ENCODE data around the gene FGFRL1. TPM values are rescaled to one million over a fixed set of nuclear protein-coding genes. Genes with fewer than 3 reads are reported as not detected.
A peak's percentile ranks its signal among the peaks of the same experiment; 100 is the strongest.

The FGFRL1 gene
- total and polyA plus RNA-seq, 4 donors: 11.2 to 43.7 (median 33.4) TPM

GRCh38 chr4:1000686-1001260 is 10.7 kb upstream of the FGFRL1 start:
- Histone ChIP-seq H3K36me3 (ENCODE audit: control insufficient read depth, insufficient read depth, low read length) (peaks cover 30% of the 10 kb centered on the region), H3K4me1 (ENCODE audit: control insufficient read depth, insufficient read depth, low read length) (peaks cover 41% of the 10 kb centered on the region), H3K4me3 (ENCODE audit: low read depth, low read length) (no peak overlapping the region), H3K9me3 (ENCODE audit: control insufficient read depth, insufficient read depth, low read length) (no peaks in the 10 kb centered on the region), H3K27ac (ENCODE audit: low read depth, low read length) (no peak overlapping the region), H3K27me3 (ENCODE audit: control insufficient read depth, insufficient read depth, low read length) (peaks cover 43% of the 10 kb centered on the region)
- 97% methylated on average over 11 of the region's 15 CpGs for WGBS (ENCODE audit: insufficient coverage)
- DNase-seq (ENCODE audit: low read depth in 4 of 6, low spot score in 6 of 6): no peak

GRCh38 chr4:1001561-1002130 is 9.8 kb upstream of the FGFRL1 start:
- H3K36me3 ChIP-seq (ENCODE audit: control insufficient read depth, insufficient read depth, low read length): peaks cover 30% of the 10 kb centered on the region
- WGBS (ENCODE audit: insufficient coverage): 24% methylated on average over 48 of the region's 48 CpGs
- DNase-seq (ENCODE audit: low read depth in 4 of 6, low spot score in 6 of 6): no peak
- peaks cover 37% of the 10 kb centered on the region for H3K4me1 ChIP-seq (ENCODE audit: control insufficient read depth, insufficient read depth, low read length)
- peaks cover 43% of the 10 kb centered on the region for H3K27me3 ChIP-seq (ENCODE audit: control insufficient read depth, insufficient read depth, low read length)
- H3K9me3 ChIP-seq (ENCODE audit: control insufficient read depth, insufficient read depth, low read length): no peaks in the 10 kb centered on the region
- no peak overlapping the region for H3K27ac ChIP-seq (ENCODE audit: low read depth, low read length)
- H3K4me3 ChIP-seq (ENCODE audit: low read depth, low read length): no peak overlapping the region

DNA sequence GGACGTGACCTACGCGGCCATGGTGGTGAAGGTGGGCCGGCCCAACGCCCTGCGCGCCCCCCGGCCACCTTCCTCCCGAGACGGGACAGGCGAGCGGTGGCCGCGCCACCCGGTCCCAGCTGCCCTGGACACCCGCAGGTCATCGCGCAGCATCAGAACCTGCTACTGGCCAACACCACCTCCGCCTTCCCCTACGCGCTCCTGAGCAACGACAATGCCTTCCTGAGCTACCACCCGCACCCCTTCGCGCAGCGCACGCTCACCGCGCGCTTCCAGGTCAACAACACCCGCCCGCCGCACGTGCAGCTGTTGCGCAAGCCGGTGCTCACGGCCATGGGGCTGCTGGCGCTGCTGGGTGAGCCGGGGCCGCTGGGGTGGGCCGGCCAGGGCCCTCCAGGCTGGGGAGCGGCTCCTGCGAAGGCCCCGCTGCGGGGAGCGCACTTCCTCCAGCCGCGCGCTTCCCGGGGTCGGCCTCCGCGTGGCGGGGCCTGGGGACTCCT is 9.2 kb upstream of the FGFRL1 start:
- Histone ChIP-seq H3K4me3 (ENCODE audit: low read depth, low read length) (no peak overlapping the region), H3K27ac (ENCODE audit: low read depth, low read length) (no peak overlapping the region), H3K36me3 (ENCODE audit: control insufficient read depth, insufficient read depth, low read length) (peaks cover 30% of the 10 kb centered on the region), H3K4me1 (ENCODE audit: control insufficient read depth, insufficient read depth, low read length) (peaks cover 32% of the 10 kb centered on the region), H3K9me3 (ENCODE audit: control insufficient read depth, insufficient read depth, low read length) (no peaks in the 10 kb centered on the region), H3K27me3 (ENCODE audit: control insufficient read depth, insufficient read depth, low read length) (peaks cover 43% of the 10 kb centered on the region)
- DNase-seq (ENCODE audit: low read depth in 4 of 6, low spot score in 6 of 6): peak in 1 of 6 donors; percentile 32
- 7% methylated on average over 54 of the region's 54 CpGs for WGBS (ENCODE audit: insufficient coverage)

DNA sequence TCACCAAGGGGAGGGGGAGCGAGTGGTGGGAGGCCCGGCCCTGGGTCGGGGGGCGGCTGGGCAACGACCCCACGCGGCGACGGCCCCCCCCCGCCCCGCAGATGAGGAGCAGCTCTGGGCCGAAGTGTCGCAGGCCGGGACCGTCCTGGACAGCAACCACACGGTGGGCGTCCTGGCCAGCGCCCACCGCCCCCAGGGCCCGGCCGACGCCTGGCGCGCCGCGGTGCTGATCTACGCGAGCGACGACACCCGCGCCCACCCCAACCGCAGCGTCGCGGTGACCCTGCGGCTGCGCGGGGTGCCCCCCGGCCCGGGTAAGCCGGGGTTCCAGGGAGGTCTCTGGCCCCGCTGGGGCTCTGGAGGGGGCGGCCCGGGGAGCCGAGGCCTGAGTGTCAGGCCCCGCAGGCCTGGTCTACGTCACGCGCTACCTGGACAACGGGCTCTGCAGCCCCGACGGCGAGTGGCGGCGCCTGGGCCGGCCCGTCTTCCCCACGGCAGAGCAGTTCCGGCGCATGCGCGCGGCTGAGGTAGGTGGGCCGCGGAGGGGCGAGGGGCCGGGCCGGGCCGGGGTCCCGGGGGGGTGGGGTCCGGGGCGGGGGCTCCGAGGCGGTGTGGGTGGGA is 8.7 kb upstream of the FGFRL1 start:
- peaks cover 29% of the 10 kb centered on the region for H3K4me1 ChIP-seq (ENCODE audit: control insufficient read depth, insufficient read depth, low read length)
- no peak overlapping the region for H3K4me3 ChIP-seq (ENCODE audit: low read depth, low read length)
- no peak for DNase-seq (ENCODE audit: low read depth in 4 of 6, low spot score in 6 of 6)
- no peaks in the 10 kb centered on the region for H3K9me3 ChIP-seq (ENCODE audit: control insufficient read depth, insufficient read depth, low read length)
- peaks cover 43% of the 10 kb centered on the region for H3K27me3 ChIP-seq (ENCODE audit: control insufficient read depth, insufficient read depth, low read length)
- peaks cover 30% of the 10 kb centered on the region for H3K36me3 ChIP-seq (ENCODE audit: control insufficient read depth, insufficient read depth, low read length)
- H3K27ac ChIP-seq (ENCODE audit: low read depth, low read length): no peak overlapping the region
- WGBS (ENCODE audit: insufficient coverage): 3% methylated on average over 58 of the region's 75 CpGs

DNA sequence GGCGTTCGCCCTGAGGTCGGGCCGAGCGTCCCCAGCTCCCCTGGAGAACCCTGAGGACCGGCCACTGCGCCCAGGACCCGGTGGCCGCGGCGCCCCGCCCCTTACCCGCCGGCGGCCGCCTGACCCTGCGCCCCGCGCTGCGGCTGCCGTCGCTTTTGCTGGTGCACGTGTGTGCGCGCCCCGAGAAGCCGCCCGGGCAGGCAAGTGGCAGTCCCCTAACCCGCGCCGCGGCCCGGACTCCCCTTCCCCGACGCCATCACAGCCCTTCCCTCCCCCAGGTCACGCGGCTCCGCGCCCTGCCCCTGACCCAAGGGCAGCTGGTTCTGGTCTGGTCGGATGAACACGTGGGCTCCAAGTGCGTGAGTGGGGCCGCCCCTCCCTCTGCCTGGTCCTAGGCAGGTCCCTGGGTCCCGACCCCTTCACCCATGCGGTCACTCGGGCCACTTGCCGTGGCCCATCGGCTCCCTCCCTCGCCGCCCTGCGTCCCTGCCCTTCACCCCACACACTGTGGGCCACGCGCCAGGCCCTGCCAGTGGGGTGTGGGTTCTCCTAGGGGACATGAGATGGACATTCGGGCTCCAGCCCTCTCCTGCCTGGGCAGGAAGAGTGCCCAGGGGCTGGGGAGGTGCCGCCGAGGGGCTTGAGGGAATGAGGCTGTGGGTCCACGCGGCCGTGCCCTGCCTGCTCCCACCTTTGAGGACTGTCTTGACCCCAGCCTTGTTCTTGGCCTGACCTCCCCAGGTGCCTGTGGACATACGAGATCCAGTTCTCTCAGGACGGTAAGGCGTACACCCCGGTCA is 8.0 kb upstream of the FGFRL1 start:
- Histone ChIP-seq H3K36me3 (ENCODE audit: control insufficient read depth, insufficient read depth, low read length) (peaks cover 30% of the 10 kb centered on the region), H3K4me3 (ENCODE audit: low read depth, low read length) (no peak overlapping the region), H3K27me3 (ENCODE audit: control insufficient read depth, insufficient read depth, low read length) (peaks cover 49% of the 10 kb centered on the region), H3K9me3 (ENCODE audit: control insufficient read depth, insufficient read depth, low read length) (no peaks in the 10 kb centered on the region), H3K4me1 (ENCODE audit: control insufficient read depth, insufficient read depth, low read length) (peaks cover 22% of the 10 kb centered on the region), H3K27ac (ENCODE audit: low read depth, low read length) (no peak overlapping the region)
- WGBS (ENCODE audit: insufficient coverage): 20% methylated on average over 56 of the region's 63 CpGs
- no peak for DNase-seq (ENCODE audit: low read depth in 4 of 6, low spot score in 6 of 6)

DNA sequence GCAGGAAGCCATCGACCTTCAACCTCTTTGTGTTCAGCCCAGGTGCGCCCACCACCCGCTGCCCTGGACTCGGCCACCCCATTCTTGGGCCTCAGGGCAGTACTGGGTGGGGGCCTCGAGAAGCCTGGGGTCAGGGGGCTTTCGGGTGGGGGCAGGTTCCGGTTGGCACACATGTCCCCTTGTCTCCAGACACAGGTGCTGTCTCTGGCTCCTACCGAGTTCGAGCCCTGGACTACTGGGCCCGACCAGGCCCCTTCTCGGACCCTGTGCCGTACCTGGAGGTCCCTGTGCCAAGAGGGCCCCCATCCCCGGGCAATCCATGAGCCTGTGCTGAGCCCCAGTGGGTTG is 7.4 kb upstream of the FGFRL1 start:
- WGBS (ENCODE audit: insufficient coverage): 85% methylated on average over 13 of the region's 13 CpGs
- peaks cover 54% of the 10 kb centered on the region for H3K27me3 ChIP-seq (ENCODE audit: control insufficient read depth, insufficient read depth, low read length)
- no peaks in the 10 kb centered on the region for H3K9me3 ChIP-seq (ENCODE audit: control insufficient read depth, insufficient read depth, low read length)
- H3K36me3 ChIP-seq (ENCODE audit: control insufficient read depth, insufficient read depth, low read length): peaks cover 30% of the 10 kb centered on the region
- no peak overlapping the region for H3K4me3 ChIP-seq (ENCODE audit: low read depth, low read length)
- peaks cover 27% of the 10 kb centered on the region for H3K4me1 ChIP-seq (ENCODE audit: control insufficient read depth, insufficient read depth, low read length)
- DNase-seq (ENCODE audit: low read depth in 4 of 6, low spot score in 6 of 6): no peak
- no peak overlapping the region for H3K27ac ChIP-seq (ENCODE audit: low read depth, low read length)

DNA sequence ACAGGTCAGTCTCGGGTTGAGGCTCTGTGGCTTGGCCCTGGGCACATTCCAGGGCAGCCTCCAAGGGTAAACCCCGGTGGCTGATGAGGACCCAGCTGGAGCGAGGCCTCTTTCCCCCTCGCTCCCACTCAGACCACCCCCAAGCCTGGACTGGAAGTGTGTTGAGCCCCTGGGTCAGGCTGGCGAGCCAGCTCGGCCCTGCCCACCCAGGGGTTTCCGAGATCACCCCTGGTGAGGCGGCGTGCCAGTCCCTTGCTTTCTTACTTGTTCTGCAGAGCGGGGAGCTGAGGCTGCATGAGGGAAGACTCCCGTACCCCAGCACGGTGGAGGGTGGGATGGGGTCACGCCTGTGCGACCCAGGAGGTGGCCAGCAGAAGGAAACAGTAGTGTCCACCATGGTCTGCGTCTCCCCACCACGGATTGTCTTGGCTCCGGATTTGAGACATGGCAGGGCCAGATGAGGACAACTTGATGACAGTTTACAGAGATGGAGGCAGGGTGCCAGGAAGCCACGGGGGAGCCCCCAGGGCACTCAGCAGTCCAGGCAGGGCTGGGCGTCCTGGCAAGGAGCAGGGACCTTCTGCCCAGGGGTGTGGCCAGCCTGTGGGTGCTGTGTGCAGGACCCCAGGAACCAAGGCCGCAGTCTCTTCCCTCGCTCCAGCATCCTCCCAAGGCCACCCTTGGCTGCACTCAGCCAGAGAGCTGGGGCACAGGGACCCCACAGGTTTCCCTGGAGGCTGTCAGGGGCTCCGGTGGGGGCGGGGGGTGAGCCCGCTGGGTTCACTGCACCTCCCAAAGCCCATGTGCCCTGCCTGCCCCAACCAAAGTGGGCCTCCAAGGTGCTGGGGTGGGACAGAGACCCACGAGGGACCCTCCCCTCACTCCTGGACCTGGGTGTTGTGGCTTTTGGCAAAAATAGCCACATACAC is 6.6 kb upstream of the FGFRL1 start:
- Histone ChIP-seq H3K36me3 (ENCODE audit: control insufficient read depth, insufficient read depth, low read length) (peaks cover 30% of the 10 kb centered on the region), H3K27ac (ENCODE audit: low read depth, low read length) (no peak overlapping the region), H3K4me1 (ENCODE audit: control insufficient read depth, insufficient read depth, low read length) (peaks cover 24% of the 10 kb centered on the region), H3K9me3 (ENCODE audit: control insufficient read depth, insufficient read depth, low read length) (no peaks in the 10 kb centered on the region), H3K4me3 (ENCODE audit: low read depth, low read length) (no peak overlapping the region), H3K27me3 (ENCODE audit: control insufficient read depth, insufficient read depth, low read length) (peaks cover 56% of the 10 kb centered on the region)
- DNase-seq (ENCODE audit: low read depth in 4 of 6, low spot score in 6 of 6): no peak
- WGBS (ENCODE audit: insufficient coverage): 84% methylated on average over 21 of the region's 25 CpGs

GRCh38 chr4:1006856-1007255 is 4.6 kb upstream of the FGFRL1 start:
- 94% methylated on average over 3 of the region's 5 CpGs for WGBS (ENCODE audit: insufficient coverage)
- Histone ChIP-seq H3K4me1 (ENCODE audit: control insufficient read depth, insufficient read depth, low read length) (peaks cover 33% of the 10 kb centered on the region), H3K4me3 (ENCODE audit: low read depth, low read length) (no peak overlapping the region)

More at GRCh38 chr4:1006856-1007255, 4.6 kb upstream of the FGFRL1 start:
- DNase-seq (ENCODE audit: low read depth in 4 of 6, low spot score in 6 of 6): no peak
- peaks cover 24% of the 10 kb centered on the region for H3K36me3 ChIP-seq (ENCODE audit: control insufficient read depth, insufficient read depth, low read length)
- no peak overlapping the region for H3K27ac ChIP-seq (ENCODE audit: low read depth, low read length)
- H3K9me3 ChIP-seq (ENCODE audit: control insufficient read depth, insufficient read depth, low read length): no peaks in the 10 kb centered on the region
- peaks cover 55% of the 10 kb centered on the region for H3K27me3 ChIP-seq (ENCODE audit: control insufficient read depth, insufficient read depth, low read length)
